Parathyroid adenoma (tissue), 2 donors: ENCODE measurements around the gene NSD1.

Experiments used
- H2AFZ ChIP-seq: fragments of 300-600 bp; sonication (generic); one replicate; pipeline ENCODE4 v1.7.0; 2017; ENCODE audit warnings: antibody characterized with exemption, mild to moderate bottlenecking
- H3K27ac ChIP-seq: fragments of 300-600 bp; sonication (generic); one replicate; pipeline ENCODE4 v1.7.0; 2017
- H3K27me3 ChIP-seq: fragments of 300-600 bp; sonication (generic); one replicate; pipeline ENCODE4 v1.7.0; 2017; ENCODE audit warnings: low read length; ENCODE audit not compliant: control insufficient read depth, insufficient read depth
- H3K36me3 ChIP-seq: fragments of 300-600 bp; sonication (generic); one replicate; pipeline ENCODE4 v1.7.0; 2017; ENCODE audit warnings: low read length; ENCODE audit not compliant: control insufficient read depth, insufficient read depth
- H3K4me1 ChIP-seq: fragments of 300-600 bp; sonication (generic); one replicate; pipeline ENCODE4 v1.7.0; 2017; ENCODE audit warnings: control low read depth
- H3K4me2 ChIP-seq: fragments of 300-600 bp; sonication (generic); one replicate; pipeline ENCODE4 v1.7.0; 2017; ENCODE audit warnings: low read length
- H3K4me3 ChIP-seq: fragments of 300-600 bp; sonication (generic); one replicate; pipeline ENCODE4 v1.7.0; 2017; ENCODE audit warnings: low read depth, low read length
- H3K79me2 ChIP-seq: fragments of 300-600 bp; sonication (generic); one replicate; pipeline ENCODE4 v1.7.0; 2017; ENCODE audit warnings: control low read depth
- H3K9ac ChIP-seq: fragments of 300-600 bp; sonication (generic); one replicate; pipeline ENCODE4 v1.7.0; 2017; ENCODE audit warnings: mild to moderate bottlenecking
- H3K9me3 ChIP-seq: fragments of 300-600 bp; sonication (generic); one replicate; pipeline ENCODE4 v1.7.0; 2017; ENCODE audit warnings: low read length; ENCODE audit not compliant: control insufficient read depth
- CTCF ChIP-seq: fragments of 300-600 bp; sonication (generic); IDR thresholded peaks from one replicate; pipeline ENCODE4 v1.7.0; 2017; ENCODE audit warnings: antibody characterized with exemption, mild to moderate bottlenecking
- donor health status: primary hyperparathyroidism.

The NSD1 gene

GRCh38 chr5:177230660-177231059 is 97.1 kb downstream of the NSD1 start:
- no peak for TF ChIP-seq CTCF
- Histone ChIP-seq H2AFZ (no peak overlapping the region), H3K36me3 (no peaks in the 10 kb centered on the region), H3K4me1 (peaks cover 10% of the 10 kb centered on the region), H3K9me3 (no peaks in the 10 kb centered on the region), H3K79me2 (peaks cover 55% of the 10 kb centered on the region), H3K4me2 (no peak overlapping the region), H3K4me3 (no peak overlapping the region), H3K27ac (no peak overlapping the region), H3K27me3 (no peaks in the 10 kb centered on the region), H3K9ac (no peak overlapping the region)

- Histone ChIP-seq H3K27ac (no peak overlapping the region), H2AFZ (no peak overlapping the region), H3K9ac (no peak overlapping the region), H3K36me3 (no peaks in the 10 kb centered on the region), H3K27me3 (no peaks in the 10 kb centered on the region), H3K4me3 (no peak overlapping the region), H3K79me2 (peaks cover 48% of the 10 kb centered on the region), H3K9me3 (no peaks in the 10 kb centered on the region), H3K4me2 (no peak overlapping the region), H3K4me1 (peaks cover 10% of the 10 kb centered on the region)
- TF ChIP-seq CTCF, result no peak
These were observed 98.1 kb downstream of the NSD1 start for GRCh38 chr5:177231479-177232250.

GRCh38 chr5:177232358-177232757 is 98.8 kb downstream of the NSD1 start:
- no peak overlapping the region for H2AFZ ChIP-seq
- H3K9ac ChIP-seq, result no peak overlapping the region
- H3K4me1 ChIP-seq, result peaks cover 10% of the 10 kb centered on the region
- H3K79me2 ChIP-seq, result peaks cover 45% of the 10 kb centered on the region
- no peak overlapping the region for H3K4me3 ChIP-seq
- no peak for TF ChIP-seq CTCF
- no peaks in the 10 kb centered on the region for H3K9me3 ChIP-seq
- H3K27ac ChIP-seq, result no peak overlapping the region
- H3K4me2 ChIP-seq, result no peak overlapping the region
- H3K36me3 ChIP-seq, result no peaks in the 10 kb centered on the region
- H3K27me3 ChIP-seq, result no peaks in the 10 kb centered on the region

GRCh38 chr5:177232761-177233160 is 99.2 kb downstream of the NSD1 start:
- H3K36me3 ChIP-seq, result no peaks in the 10 kb centered on the region
- H3K4me2 ChIP-seq, result no peak overlapping the region
- H3K9ac ChIP-seq, result no peak overlapping the region
- no peak overlapping the region for H2AFZ ChIP-seq
- no peak for TF ChIP-seq CTCF
- no peaks in the 10 kb centered on the region for H3K9me3 ChIP-seq
- peaks cover 42% of the 10 kb centered on the region for H3K79me2 ChIP-seq
- H3K4me3 ChIP-seq, result no peak overlapping the region
- H3K4me1 ChIP-seq, result peaks cover 10% of the 10 kb centered on the region
- H3K27ac ChIP-seq, result no peak overlapping the region
- no peaks in the 10 kb centered on the region for H3K27me3 ChIP-seq

GRCh38 chr5:177233206-177233605 is 99.6 kb downstream of the NSD1 start:
- Histone ChIP-seq H3K4me2 (no peak overlapping the region), H2AFZ (no peak overlapping the region), H3K4me1 (peaks cover 10% of the 10 kb centered on the region), H3K27ac (no peak overlapping the region), H3K36me3 (no peaks in the 10 kb centered on the region), H3K79me2 (peaks cover 42% of the 10 kb centered on the region), H3K4me3 (no peak overlapping the region), H3K9me3 (no peaks in the 10 kb centered on the region), H3K9ac (no peak overlapping the region), H3K27me3 (no peaks in the 10 kb centered on the region)
- no peak for TF ChIP-seq CTCF
